Suppressor macrophage (primary cell): Measurements from ENCODE around the gene LHX2.

Experiments used
- DNase-seq, 4 experiments: peaks; one replicate each; pipeline ENCODE4 v3.0.0-alpha.2; 2020 to 2022

The LHX2 gene

DNA sequence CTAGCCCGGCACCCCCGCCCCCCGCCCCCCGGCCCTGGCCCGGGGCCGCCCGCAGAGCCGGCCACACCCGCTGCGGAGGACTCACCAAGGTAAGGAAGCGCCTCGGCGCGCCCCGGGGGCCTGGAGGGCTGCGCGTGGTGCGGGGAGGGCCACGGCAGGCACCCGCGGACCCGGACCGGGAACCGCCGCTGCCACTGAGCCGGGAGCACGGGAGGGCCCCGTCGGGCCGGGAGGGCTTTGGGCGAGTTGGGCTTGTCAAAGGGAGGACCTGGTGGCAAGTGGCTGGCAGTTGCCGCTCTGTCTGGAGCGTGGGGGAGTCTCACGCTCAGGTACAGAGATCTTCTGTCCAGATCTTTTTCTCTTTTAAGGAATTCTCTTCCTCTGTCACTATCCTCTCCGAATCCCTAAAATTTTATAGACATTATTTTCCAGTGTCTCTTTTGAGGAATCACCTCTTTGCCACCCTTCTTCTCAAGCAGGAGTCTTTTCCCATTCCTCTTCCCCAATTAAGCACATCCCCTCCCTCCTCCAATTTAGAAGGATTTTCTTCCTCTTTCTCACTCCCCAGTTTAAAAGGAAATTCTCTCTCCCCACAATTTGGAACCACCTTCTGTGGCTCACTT lies 11.3 kb upstream of the LHX2 start:
- peak in 1 of 4 experiments; percentile 31 for DNase-seq

DNA sequence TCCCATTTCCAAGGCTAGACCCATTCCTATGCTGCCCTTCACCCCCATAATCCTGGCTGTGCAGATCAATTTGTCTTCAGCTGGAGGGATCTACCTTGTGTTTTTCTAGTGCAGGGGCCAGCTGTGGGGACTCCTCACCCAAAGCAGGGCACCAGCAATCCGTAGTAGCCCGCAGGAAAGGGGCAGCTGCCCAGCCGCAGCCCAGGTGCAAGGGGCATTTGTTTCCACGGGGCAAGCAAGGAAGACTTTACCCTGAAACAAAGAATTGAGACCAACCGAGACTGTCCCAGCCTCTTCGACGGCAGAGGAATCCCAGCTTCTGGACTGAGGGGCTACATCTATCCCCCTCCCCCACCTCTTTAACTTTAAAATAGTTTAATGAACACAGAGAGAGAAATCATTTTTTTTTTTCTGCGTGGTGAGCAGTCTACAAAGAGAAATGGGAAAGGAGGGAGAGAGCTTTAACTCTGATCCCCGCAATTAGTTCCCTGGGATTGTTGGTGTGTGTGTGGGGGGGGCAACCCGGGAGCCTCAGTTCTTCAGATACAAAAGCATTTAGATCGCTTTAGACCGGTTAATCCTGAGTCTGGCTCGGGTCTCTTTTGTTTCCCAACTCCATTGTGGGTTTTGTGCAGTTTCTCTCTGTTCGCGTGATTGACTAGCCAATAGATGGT lies 10.6 kb upstream of the LHX2 start:
- DNase-seq, result no peak

DNA sequence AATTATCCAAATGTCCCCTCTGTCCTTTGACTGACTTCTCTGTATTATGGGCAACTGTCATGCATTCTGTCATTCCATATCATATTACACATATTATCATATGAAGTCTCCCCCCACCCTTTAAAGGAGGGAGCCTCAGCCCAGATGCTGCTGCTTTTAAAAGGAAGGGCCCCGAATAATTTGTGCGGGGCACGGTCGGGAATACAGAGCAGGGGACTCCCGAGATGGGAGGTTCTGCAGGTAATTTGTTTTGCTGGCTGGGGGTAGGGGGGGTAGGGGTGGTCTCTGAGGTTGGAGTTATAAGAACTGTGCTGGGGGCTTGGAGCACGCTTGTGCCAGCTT lies 10.1 kb upstream of the LHX2 start:
- DNase-seq, result no peak

DNA sequence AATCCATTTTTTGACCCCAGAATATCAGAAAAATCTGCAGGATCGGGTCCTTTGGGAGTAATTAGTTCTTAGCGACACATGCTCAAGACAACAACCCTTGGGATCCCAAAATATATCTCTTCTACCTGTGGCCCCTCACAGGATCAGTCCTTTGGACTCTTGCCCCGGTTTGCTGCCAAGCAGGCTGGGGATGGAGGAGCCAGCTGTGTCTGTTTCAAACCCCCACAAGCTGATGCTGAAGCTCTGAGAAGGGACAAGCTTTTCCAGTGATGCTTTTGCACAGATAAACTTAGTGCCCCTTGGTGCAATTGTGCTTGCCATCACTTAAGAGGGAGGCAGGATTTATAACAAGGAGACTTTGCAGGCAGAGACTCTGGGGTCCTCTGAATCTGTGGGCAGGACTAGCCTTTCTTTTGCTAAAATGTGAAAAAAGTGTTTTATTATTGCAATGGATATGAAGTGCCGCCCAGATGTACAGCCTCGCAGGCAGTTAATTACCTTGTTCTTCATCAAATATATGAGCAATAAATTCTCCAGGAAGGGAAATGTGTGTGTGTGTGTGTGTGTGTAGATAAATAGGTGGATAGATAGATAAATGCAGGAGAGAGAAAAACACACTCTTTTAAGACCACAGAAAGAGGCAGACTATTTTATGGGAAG lies 9.6 kb upstream of the LHX2 start:
- no peak for DNase-seq

DNA sequence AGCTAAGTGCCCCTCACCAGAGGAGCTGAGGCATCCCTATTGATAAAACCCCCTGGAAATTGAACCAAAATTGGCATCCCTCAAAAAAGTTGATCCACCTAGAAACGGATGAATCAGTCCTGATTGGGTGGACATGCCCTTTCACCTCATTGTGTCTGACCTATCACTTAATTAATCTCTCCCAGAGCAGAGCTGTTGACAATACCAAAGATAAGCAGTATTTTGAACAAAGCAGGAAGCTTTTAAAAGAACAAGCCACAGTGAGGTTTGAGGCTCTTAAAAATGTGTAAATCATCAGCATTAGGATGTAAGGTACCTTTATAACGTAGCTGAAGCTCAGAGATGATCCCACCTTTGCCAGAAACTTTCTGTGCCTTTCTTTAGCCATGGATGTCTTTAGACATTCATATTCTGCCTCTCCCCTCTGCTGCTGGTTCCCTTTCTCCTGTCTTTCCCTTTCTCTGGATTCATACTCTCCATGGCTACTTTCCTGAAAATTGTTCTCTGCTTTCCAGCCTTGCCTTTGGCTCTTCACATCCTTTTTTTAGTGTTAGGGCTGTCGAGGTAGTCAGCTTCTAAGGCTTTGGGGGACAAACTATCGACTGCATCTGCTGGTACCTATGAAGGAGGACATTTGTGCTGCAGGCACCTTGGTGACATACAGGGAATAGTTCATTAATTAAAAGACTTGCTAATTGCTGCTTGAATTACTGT lies 7.8 kb upstream of the LHX2 start:
- no peak for DNase-seq

DNA sequence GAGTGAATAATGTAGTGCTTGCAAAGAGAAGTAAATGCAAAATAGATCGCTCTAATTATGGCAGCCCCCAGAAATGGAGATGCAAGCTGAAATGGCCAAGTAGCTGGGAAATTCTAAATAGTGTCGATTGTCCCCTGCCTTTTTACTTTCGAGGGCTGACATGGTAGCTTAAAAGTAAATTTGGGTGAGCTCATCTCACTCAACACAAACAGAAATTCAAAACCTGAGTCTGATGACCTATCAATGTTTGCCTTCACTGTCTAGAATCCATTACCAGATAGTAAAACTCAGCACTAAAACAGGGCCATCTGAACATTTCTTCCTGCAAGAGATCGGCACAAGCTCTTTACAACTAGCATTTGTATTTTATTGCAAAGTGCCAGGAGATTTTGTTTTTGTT lies 7.0 kb upstream of the LHX2 start:
- no peak for DNase-seq

DNA sequence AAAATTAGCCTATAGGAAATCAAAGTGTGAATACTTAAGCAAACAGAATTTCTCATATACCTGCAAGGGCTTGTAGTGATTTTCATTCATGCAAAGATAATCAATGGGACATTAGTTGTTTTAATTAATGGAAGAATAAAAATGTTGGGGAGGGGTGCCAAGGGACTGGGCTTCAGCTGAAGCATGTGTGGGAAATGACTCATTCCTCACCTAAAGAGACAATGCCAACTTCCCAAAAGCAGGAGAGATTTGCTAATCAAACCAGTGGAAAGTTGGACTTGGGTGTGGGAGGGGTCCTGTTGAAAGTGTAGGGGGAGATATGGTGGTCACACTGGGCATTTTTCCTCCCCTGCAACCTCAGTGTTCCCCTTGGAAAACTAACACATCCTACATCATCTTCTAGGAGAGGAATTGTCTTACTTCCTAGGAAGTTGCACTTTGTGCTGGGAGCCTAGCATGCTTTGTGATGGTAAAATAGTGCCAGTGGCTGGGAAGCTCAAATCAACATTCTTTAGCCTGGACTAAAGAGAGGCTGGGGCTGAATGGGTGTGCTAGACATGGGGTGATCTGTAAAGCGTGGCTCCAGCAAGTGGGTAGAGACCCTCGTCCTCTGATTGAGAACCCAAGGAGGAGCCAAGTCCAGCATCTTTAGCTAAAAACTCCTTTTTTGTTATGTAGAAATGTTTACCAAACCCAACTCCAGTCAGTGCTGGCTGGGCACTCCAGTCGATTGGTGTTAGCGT lies 6.4 kb upstream of the LHX2 start:
- DNase-seq, result no peak

DNA sequence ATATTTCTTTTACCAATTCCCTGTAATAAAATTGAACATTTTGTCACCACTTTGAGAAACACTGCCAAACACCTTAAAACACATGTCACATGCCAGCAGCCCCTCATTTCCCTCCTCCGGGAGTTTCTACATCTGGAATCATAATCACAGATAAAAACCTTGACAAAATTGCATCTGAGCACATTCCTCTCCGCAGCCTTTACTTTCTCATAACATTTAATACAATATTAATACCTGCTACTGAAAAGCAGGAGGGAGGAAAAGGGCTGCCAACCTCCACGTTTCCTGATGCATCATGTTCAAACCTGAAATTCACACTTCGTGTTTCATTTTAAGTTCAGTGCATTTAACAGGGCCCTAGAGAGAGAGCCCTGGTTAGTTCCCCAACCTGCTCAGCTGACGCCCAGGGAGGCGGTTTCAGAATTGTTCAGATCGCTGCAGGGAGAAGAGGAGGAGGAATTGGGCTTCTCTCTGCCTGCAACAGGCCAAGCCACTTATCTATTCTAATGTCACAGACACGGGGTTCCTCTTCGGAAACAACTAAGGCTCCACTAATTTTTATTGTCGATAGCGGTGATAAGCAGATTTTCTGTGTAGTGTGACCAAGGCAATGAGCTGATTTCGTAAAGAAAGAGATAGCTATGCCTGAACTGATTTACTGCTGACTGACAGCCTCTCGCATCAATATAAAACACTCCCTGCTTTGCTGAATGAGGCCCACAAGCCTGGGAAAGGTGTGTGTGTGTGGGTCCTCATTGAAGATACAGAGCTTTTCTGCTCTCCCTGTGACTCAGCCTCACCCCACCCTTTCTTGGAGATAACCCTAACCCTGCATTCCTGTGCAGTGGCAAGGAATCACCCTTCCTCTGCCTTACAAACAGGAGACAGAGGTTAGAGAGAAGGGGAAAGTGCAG lies 4.9 kb upstream of the LHX2 start:
- peak; percentile 66 to 83 (median 76) for DNase-seq

DNA sequence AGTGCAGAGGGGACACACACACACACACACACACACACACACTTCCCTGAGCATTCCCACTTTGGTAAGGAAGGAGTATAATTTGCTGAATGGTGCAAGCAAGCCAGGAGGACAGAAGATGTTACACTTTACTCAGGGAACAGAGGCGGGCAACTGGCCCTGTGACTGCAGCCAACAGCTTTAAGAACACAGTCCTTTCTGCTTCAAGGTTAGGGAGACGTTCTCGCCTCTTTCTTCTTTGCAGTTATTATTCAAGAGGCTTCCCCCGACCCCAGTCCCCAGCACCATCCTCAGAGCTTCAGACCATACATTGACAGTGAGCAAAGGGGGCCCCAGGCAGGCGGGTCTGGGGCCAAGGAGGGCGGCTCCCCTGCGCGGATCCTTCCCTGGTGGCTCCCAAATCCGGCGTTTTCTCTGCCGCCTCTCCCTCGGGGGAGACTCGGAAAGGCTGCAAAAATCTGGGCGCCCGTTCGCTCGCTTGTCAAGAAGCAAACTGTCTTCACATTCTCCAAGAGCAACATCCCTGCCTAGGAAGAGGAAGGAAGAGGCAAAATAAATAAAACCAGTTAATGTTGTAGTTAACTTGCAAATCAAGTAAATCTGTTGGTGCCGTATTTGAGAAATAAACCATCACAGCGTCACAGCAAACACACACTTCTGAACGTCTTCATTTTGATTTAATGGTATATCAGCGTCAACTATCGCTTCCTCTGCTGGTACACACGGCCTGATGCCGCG lies 3.8 kb upstream of the LHX2 start:
- DNase-seq, result no peak

DNA sequence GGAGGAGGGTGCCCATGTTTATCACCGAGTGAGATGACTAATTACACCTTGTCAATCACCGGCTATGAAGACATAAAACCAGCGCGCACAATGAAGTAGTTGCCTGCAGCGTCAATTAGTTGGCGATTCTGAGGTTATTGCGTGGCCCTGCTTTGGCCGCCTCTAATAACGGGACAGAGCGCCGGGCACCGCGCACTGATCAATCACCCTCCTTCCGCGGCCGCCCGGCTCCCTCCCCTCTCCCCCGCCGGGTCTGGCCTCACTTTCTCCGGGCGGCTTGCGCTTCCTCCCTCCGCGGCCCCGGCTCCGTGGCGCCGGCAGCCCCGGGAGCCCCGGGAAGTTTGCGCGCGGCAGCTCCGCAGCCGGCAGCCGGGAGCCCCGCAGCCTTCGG lies 3.3 kb upstream of the LHX2 start:
- peak in 1 of 4 experiments; percentile 34 for DNase-seq

DNA sequence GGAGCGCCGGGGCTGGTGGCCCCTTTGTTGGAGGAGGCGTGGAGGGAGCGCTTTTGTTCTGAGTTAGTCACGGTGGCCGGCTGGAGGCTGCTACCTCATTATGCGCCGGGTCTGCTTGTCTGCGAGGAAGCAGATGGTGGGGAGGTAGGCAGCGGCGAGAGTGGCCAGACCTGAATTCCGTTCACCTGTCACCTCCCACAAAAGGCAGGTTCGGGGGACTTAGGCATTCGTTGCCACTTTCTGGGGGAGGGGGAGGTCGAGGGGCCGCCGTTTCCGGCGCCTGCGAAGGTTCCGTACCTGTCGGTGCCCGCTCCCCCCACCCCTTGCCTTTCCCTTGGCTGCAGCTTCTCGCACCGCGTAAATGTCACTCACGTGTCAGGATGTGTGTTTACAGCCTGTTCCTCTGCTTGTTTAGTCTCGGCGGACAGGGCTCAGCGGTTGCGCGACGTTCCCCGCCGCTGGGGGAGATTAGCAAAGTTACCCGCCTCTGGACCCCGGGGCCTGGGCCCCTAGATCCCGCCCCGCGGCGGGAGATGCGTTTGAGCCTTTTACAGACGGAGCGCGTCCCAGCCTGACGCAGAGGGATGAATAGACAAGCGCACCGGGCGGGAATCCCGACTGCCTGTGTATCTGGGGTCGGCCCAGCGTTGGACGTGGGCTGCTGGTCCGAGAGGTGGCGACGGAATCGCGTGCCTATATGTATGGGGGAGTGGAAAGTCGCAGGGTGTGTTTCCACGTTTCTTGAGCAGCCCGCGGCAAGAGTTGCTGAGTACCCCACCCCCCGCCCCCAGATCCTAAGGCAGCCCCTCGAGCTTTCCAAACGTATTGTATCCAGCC lies 2.7 kb upstream of the LHX2 start:
- peak in 1 of 4 experiments; percentile 39 for DNase-seq

DNA sequence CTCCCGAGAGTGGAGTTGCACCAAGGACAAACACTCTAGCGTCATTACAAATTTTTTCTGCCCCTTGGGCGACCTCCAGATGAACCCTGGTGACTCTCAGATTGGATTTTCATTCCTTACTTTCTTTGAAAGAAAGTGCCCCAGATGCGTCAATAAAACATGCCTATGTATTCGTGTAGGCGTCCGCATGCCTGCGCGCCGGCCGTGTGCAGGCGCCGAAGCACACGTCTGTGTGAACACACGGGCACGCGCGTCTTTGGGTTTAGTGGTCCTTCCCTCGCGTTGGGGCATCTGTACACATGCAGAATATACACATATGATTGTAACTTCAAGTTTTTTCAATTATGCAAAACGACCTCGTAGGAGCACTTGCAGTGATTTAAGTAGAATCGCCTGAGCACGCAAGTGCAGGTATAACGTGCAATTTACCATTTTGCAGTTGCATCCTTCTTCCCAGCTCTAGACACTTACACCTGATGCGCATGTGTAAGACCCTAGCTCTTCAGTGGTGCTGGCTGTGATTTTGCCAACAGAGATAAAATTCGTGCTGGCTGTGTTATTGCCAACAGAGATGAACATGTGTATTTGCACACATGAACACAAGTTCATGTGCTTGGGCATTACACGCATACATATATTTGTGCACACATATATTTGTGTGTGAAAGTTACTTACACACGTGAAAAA lies 1.9 kb upstream of the LHX2 start:
- no peak for DNase-seq

DNA sequence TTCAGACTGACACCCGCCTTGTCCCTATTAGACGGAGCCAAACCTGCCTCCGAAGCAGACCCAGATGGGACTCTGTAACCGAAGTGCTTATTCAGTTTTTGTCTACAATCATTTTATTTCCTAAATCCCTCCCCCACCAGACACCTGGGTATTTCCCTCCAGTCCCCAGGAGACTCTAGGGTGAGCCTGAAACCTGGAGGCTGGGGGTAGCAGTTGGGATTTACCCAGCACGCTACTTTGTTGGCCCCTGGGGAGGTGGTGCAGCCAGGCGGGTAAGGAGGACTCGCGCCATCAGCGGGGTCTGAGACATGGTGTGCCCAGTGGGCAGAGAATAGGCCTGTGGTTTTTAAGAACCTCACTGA lies 1.3 kb upstream of the LHX2 start:
- no peak for DNase-seq

DNA sequence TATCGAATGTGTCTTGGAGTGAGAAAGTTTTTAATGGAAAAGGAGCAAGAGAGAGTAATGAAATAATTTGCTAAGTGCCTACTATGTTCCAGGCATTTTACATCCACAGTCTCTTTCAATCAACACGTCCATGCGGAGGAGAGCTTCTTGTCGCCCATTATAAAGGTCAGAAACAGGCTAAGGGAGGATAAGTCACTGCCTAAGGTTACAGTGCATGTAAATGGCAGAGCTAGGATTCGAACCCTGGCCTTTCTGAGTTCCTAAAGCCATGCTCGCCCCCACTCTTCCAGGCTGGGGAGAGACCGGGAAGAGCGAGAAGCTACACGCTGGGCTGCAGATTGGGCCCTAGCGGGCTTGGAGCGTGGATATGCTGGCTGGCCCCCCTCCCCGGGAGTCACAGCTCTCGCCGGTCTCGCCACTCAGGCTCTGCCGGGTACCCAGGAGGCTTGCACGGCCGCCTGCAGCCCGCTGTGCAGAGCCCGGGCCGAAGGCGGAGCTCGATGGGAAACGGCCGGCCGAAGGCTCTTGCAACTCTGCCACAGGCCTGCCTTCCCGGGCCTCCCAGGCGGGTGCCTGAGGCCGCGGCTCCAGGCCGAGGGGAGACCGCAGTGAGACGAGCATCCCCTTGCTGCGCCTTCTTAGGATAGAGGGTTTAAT lies 775 bp upstream of the LHX2 start:
- DNase-seq, result peak in 2 of 4 experiments; percentile 52 to 63

DNA sequence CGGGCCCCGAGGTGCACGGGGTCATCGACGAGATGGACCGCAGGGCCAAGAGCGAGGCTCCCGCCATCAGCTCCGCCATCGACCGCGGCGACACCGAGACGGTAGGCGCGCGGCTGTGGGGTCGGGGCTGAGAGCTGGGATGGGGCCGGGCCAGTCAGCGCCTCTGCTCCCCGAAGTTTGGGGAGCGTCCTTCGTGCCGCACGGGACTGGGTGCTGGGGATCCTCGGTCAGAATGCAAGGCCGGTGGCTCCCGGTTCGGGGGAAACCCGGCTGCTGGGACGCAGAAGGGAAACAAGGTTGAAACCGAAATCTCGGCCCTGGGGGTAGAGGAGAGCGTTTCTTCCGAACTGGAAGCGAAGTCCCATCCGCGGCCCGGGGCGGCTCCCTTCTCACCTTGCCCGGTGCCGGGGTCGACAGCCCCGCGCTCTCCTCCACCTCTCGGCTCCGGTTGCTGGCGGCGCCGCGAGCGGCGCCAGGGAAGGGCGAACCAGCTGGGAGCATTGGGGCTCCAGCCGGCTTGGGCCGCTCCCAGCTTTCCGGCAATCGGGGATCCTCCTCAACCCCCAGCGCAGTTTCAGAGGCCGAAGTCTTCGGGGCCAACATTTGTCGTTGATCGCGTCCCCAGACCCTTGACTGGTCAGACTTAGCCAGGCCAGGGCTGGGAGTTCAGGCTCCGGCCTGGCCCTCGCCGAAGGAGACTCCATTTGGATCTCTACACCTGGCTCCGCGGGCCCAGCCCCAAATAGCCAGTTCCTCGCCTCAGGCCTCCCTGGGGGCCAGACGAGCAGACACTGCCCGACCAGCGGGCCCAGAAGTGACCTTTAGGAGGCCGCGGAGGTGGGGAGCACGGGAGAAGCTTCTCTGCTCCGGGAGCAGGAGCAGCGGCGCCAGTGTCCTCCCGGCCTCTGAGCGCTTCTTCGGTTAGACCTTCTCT lies 1.1 kb downstream of the LHX2 start:
- peak in 2 of 4 experiments; percentile 36 to 48 for DNase-seq

DNA sequence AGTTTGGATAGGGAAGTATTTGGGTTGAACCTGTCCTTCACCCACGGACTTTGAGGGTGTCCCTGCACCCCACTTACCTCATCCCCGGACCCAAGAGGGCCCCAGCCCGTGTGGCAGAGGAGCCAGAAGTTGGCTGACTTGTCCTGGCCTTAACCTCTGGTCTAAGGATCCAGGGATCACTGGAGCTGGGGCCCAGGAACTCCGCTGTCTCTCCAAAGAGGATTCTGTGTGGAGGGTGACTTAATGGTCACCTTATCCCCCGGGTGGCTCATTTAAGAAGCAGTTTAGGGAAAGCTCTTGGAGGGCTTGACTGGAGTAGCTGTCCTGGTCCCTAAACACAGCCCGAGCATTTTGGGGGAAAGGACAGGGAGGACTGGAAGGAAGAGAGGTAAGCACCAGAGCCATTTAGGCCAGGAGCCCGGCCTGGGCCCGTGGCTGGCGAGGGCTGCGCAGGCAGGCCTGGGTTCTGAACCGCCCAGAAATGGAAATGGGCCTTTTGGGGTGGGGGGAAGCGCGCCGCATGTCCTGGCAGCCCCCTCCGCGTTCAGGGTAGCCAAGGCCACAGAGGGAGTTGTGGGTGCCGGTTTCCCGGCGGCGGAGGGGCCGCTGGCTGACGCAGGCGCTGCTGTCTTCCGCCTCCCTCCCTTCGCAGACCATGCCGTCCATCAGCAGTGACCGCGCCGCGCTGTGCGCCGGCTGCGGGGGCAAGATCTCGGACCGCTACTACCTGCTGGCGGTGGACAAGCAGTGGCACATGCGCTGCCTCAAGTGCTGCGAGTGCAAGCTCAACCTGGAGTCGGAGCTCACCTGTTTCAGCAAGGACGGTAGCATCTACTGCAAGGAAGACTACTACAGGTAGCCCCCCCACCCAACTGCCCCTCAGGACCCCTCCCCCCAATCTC lies 2.0 kb downstream of the LHX2 start:
- DNase-seq, result no peak
